WTC11 (cell line): ENCODE measurements around the gene EEF2K. TPM values are rescaled to one million over a fixed set of nuclear protein-coding genes. Genes with fewer than 3 reads are reported as not detected.
A peak's percentile ranks its signal among the peaks of the same experiment; 100 is the strongest.

Experiments used
- ATAC-seq: fragments of 200-7000 bp; cut with Tn5 transposase; 2 replicates; pipeline ENCODE4 v1.10.0; 2021; ENCODE audit warnings: mild to moderate bottlenecking, moderate library complexity
- CTCF ChIA-PET: fragments of 300-600 bp; sonication (Branson Sonifier 250); formaldehyde crosslinking; loops from one replicate; lab custom pipeline; 2021; ENCODE audit warnings: antibody characterized with exemption; lab: Charles Lee
- POLR2A ChIA-PET: fragments of 350-600 bp; sonication (Branson Sonifier 250); formaldehyde crosslinking; loops from one replicate; lab custom pipeline; 2021; ENCODE audit warnings: antibody characterized with exemption; lab: Charles Lee
- DNase-seq: peaks from one replicate; pipeline ENCODE4 v3.0.0; 2021; ENCODE audit warnings: low spot score
- H3K27ac Mint-ChIP-seq: 2 replicates; pipeline ENCODE4 v1.8.0; 2021; ENCODE audit warnings: mixed read lengths
- H3K27me3 Mint-ChIP-seq: 2 replicates; pipeline ENCODE4 v1.8.0; 2021; ENCODE audit warnings: low read depth, mild to moderate bottlenecking, moderate library complexity, mixed read lengths
- H3K36me3 Mint-ChIP-seq: 2 replicates; pipeline ENCODE4 v1.8.0; 2021; ENCODE audit warnings: mixed read lengths
- H3K4me1 Mint-ChIP-seq: 2 replicates; pipeline ENCODE4 v1.8.0; 2022; ENCODE audit warnings: mixed read lengths
- H3K4me3 Mint-ChIP-seq: 2 replicates; pipeline ENCODE4 v1.8.0; 2021; ENCODE audit warnings: mild to moderate bottlenecking, moderate library complexity, mixed read lengths
- H3K9me3 Mint-ChIP-seq: 2 replicates; pipeline ENCODE4 v1.8.0; 2021; ENCODE audit warnings: mixed read lengths
- AR ChIP-seq: fragments of 250-450 bp; sonication (Bioruptor Pico); IDR thresholded peaks from 2 replicates; pipeline ENCODE4 v1.9.0; 2021; ENCODE audit warnings: mild to moderate bottlenecking
- CBFB ChIP-seq: sonication (generic); formaldehyde crosslinking; IDR thresholded peaks from 2 replicates; pipeline ENCODE4 v1.8.1; 2022; ENCODE audit warnings: mild to moderate bottlenecking, low read depth, missing genetic modification reagents
- E2F5 ChIP-seq: sonication (generic); formaldehyde crosslinking; IDR thresholded peaks from 2 replicates; pipeline ENCODE4 v1.8.1; 2022; ENCODE audit warnings: mild to moderate bottlenecking, moderate library complexity, missing genetic modification reagents
- ERG ChIP-seq: fragments of 250-450 bp; sonication (Bioruptor Pico); IDR thresholded peaks from 2 replicates; pipeline ENCODE4 v1.8.0; 2021; ENCODE audit warnings: mild to moderate bottlenecking
- FOXP4 ChIP-seq: sonication (generic); formaldehyde crosslinking; IDR thresholded peaks from 2 replicates; pipeline ENCODE4 v1.8.0; 2022; ENCODE audit warnings: mild to moderate bottlenecking, missing genetic modification reagents
- GABPB1 ChIP-seq: sonication (generic); formaldehyde crosslinking; IDR thresholded peaks from 2 replicates; pipeline ENCODE4 v1.8.1; 2023; ENCODE audit warnings: mild to moderate bottlenecking, missing genetic modification reagents
- GTF2I ChIP-seq: fragments of 250-450 bp; sonication (Bioruptor Pico); conservative IDR thresholded peaks from 2 replicates; pipeline ENCODE4 v1.4.0; 2021; ENCODE audit warnings: mild to moderate bottlenecking
- IRF1 ChIP-seq: sonication (generic); formaldehyde crosslinking; IDR thresholded peaks from 2 replicates; pipeline ENCODE4 v1.8.0; 2023; ENCODE audit warnings: missing genetic modification reagents
- ZNF671 ChIP-seq: fragments of 250-450 bp; sonication (Bioruptor Pico); IDR thresholded peaks from 2 replicates; pipeline ENCODE4 v1.8.0; 2021; ENCODE audit warnings: mild to moderate bottlenecking
- total RNA-seq: library from RNA; stranded (reverse); gene quantifications from 3 replicates; pipeline ENCODE4 v1.2.3, GENCODE V29; 2021
- TF ChIP-seq, protein P1 (sequence below): sonication (generic); formaldehyde crosslinking; IDR thresholded peaks from 2 replicates; pipeline ENCODE4 v1.8.1; 2023; ENCODE audit warnings: mild to moderate bottlenecking, missing genetic modification reagents
- TF ChIP-seq, protein P2 (sequence below): fragments of 250-450 bp; sonication (Bioruptor Pico); IDR thresholded peaks from 2 replicates; pipeline ENCODE4 v1.9.0; 2021; ENCODE audit warnings: moderate library complexity, mild to moderate bottlenecking, inconsistent platforms, borderline replicate concordance
- TF ChIP-seq, protein P3 (sequence below): fragments of 200-600 bp; IDR thresholded peaks from 2 replicates; pipeline ENCODE4 v1.8.0; 2022; ENCODE audit warnings: antibody characterized with exemption
- TF ChIP-seq, protein P4 (sequence below): sonication (generic); formaldehyde crosslinking; IDR thresholded peaks from 2 replicates; pipeline ENCODE4 v1.8.0; 2023; ENCODE audit warnings: mild to moderate bottlenecking, missing genetic modification reagents

The EEF2K gene
- total RNA-seq, 1 experiment from 2014 or later, result 26.7 TPM

DNA sequence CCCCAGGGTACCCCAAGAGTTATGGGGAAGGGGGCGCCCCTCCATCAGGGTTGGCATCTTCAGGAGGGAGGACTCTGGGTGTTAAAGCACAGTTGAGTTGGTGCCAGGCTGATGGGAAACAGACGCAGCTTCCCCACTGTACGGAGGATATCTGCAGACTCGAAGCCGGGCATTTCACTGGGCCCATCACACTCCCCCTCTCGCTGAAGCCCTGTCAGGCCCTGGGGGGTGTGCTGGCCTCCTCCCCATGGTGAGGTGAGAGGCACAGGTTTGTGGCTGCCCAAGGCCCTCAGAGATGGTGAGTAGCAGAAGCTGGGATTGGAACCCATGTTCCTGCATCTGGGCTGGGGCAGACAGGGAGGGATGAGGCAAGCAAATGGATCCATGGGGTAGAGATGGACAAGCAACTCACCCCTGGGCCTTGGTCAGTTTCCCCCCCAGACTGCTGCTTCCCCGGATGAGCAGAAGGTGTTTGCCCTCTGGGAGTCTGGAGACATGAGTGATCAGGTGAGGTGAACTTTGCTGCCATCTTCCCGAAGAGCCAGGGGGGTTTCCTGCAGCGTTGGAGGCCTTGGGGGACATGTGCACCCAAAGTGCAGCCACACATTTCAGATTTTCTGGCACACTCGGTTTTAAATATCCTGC, 122.1 kb downstream of the EEF2K start:
- no peak overlapping the region for H3K27ac Mint-ChIP-seq
- H3K36me3 Mint-ChIP-seq, result peaks cover 50% of the 10 kb centered on the region
- ATAC-seq, result no peak
- no peaks in the 10 kb centered on the region for H3K4me1 Mint-ChIP-seq
- DNase-seq, result no peak
- H3K27me3 Mint-ChIP-seq, result no peaks in the 10 kb centered on the region
- H3K9me3 Mint-ChIP-seq, result no peaks in the 10 kb centered on the region
- ChIA-PET POLR2A (no interaction called here), CTCF (no interaction called here)
- TF ChIP-seq, protein P1, sequence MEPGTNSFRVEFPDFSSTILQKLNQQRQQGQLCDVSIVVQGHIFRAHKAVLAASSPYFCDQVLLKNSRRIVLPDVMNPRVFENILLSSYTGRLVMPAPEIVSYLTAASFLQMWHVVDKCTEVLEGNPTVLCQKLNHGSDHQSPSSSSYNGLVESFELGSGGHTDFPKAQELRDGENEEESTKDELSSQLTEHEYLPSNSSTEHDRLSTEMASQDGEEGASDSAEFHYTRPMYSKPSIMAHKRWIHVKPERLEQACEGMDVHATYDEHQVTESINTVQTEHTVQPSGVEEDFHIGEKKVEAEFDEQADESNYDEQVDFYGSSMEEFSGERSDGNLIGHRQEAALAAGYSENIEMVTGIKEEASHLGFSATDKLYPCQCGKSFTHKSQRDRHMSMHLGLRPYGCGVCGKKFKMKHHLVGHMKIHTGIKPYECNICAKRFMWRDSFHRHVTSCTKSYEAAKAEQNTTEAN, result no peak
- TF ChIP-seq, protein P2, sequence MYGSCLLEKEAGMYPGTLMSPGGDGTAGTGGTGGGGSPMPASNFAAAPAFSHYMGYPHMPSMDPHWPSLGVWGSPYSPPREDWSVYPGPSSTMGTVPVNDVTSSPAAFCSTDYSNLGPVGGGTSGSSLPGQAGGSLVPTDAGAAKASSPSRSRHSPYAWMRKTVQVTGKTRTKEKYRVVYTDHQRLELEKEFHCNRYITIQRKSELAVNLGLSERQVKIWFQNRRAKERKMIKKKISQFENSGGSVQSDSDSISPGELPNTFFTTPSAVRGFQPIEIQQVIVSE (CRISPR knock-in tag), result no peak
- TF ChIP-seq, protein P3, sequence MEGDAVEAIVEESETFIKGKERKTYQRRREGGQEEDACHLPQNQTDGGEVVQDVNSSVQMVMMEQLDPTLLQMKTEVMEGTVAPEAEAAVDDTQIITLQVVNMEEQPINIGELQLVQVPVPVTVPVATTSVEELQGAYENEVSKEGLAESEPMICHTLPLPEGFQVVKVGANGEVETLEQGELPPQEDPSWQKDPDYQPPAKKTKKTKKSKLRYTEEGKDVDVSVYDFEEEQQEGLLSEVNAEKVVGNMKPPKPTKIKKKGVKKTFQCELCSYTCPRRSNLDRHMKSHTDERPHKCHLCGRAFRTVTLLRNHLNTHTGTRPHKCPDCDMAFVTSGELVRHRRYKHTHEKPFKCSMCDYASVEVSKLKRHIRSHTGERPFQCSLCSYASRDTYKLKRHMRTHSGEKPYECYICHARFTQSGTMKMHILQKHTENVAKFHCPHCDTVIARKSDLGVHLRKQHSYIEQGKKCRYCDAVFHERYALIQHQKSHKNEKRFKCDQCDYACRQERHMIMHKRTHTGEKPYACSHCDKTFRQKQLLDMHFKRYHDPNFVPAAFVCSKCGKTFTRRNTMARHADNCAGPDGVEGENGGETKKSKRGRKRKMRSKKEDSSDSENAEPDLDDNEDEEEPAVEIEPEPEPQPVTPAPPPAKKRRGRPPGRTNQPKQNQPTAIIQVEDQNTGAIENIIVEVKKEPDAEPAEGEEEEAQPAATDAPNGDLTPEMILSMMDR, result no peak
- TF ChIP-seq E2F5, result no peak
- H3K4me3 Mint-ChIP-seq, result no peak overlapping the region

DNA sequence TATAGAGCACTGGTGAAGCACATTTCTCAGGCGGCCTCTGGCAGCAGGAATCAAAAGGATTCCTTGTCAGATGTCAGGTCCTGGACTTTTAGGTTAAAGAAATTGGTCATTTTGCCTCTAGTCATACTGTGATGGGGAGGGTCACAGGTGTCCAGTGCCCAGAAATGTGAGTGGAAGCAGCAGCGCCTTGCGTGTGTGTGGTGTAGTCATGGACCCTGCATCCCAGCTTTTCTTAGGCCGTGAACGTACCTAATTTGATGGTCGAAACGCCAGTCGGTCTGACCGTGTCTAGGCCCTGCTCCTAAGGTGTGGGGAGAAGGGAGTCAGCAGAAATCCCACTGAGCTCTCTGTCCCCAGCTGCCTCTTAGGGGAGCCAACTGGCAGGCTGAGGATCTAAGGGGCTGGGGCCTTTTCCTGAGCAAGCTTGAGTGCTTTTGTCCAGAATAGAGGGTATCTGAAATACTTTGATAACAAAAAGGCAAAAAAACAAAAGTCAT, 123.2 kb downstream of the EEF2K start:
- TF ChIP-seq, protein P4, sequence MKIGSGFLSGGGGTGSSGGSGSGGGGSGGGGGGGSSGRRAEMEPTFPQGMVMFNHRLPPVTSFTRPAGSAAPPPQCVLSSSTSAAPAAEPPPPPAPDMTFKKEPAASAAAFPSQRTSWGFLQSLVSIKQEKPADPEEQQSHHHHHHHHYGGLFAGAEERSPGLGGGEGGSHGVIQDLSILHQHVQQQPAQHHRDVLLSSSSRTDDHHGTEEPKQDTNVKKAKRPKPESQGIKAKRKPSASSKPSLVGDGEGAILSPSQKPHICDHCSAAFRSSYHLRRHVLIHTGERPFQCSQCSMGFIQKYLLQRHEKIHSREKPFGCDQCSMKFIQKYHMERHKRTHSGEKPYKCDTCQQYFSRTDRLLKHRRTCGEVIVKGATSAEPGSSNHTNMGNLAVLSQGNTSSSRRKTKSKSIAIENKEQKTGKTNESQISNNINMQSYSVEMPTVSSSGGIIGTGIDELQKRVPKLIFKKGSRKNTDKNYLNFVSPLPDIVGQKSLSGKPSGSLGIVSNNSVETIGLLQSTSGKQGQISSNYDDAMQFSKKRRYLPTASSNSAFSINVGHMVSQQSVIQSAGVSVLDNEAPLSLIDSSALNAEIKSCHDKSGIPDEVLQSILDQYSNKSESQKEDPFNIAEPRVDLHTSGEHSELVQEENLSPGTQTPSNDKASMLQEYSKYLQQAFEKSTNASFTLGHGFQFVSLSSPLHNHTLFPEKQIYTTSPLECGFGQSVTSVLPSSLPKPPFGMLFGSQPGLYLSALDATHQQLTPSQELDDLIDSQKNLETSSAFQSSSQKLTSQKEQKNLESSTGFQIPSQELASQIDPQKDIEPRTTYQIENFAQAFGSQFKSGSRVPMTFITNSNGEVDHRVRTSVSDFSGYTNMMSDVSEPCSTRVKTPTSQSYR (CRISPR knock-in tag), result no peak
- TF ChIP-seq ERG (CRISPR knock-in tag), result no peak
- TF ChIP-seq ZNF671 (CRISPR knock-in tag), result no peak
- TF ChIP-seq GTF2I (CRISPR knock-in tag), result no peak
- TF ChIP-seq IRF1 (CRISPR knock-in tag), result no peak
- TF ChIP-seq CBFB, result no peak
- Mint-ChIP-seq H3K27ac (no peak overlapping the region), H3K4me1 (no peaks in the 10 kb centered on the region), H3K4me3 (no peak overlapping the region), H3K27me3 (no peaks in the 10 kb centered on the region), H3K9me3 (no peaks in the 10 kb centered on the region), H3K36me3 (peaks cover 53% of the 10 kb centered on the region)
- ChIA-PET POLR2A (no interaction called here), CTCF (interaction anchor here (0.6 to 1.4 kb wide), 3 partner anchors 8 to 123 kb away, joined by 4 to 6 read pairs (median 5); partner anchors contain the start of gene EEF2K)
- DNase-seq (no peak), ATAC-seq (no peak)

GRCh38 chr16:22330326-22330725, 124.2 kb downstream of the EEF2K start:
- H3K27me3 Mint-ChIP-seq, result no peaks in the 10 kb centered on the region
- no peak for ATAC-seq
- no peaks in the 10 kb centered on the region for H3K9me3 Mint-ChIP-seq
- H3K27ac Mint-ChIP-seq, result peak overlapping the region; percentile 47; the same call in 1 of the 2 replicates
- H3K36me3 Mint-ChIP-seq, result peaks cover 58% of the 10 kb centered on the region
- ChIA-PET CTCF (interaction anchor here (0.7 to 1.4 kb wide), 3 partner anchors 10 to 106 kb away, joined by 3 to 6 read pairs (median 5); no protein-coding TSS in a partner anchor), POLR2A (interaction anchor here (0.6 kb wide), 1 partner anchor 58 kb away, joined by 4 read pairs; no protein-coding TSS in a partner anchor)
- DNase-seq, result no peak
- H3K4me1 Mint-ChIP-seq, result no peaks in the 10 kb centered on the region
- H3K4me3 Mint-ChIP-seq, result no peak overlapping the region
- TF ChIP-seq GABPB1 (no peak), AR (CRISPR knock-in tag) (no peak), FOXP4 (CRISPR knock-in tag) (no peak)
